GM13977 (cell line): ENCODE measurements around the gene OLA1.

Experiments
- DNase-seq: peaks from one replicate; pipeline ENCODE4 v3.0.0; 2012; ENCODE audit warnings: low spot score
- in situ Hi-C: fragments of 300-500 bp; cut with MboI; formaldehyde crosslinking; loops from one replicate; pipeline ENCODE4 v1.12.0; 2022; ENCODE audit warnings: low sequenced_read_pairs, low pct_unique_long_range_greater_than_20kb, mixed read lengths, inconsistent platforms; ENCODE audit not compliant: unreplicated experiment
- TF ChIP-seq, protein P1 (sequence below): IDR thresholded peaks from 2 replicates; pipeline ENCODE4 v1.5.1; 2012; ENCODE audit warnings: mild to moderate bottlenecking, control low read depth; ENCODE audit not compliant: insufficient read depth; ENCODE audit errors: extremely low read depth, missing control alignments

OLA1 gene

DNA sequence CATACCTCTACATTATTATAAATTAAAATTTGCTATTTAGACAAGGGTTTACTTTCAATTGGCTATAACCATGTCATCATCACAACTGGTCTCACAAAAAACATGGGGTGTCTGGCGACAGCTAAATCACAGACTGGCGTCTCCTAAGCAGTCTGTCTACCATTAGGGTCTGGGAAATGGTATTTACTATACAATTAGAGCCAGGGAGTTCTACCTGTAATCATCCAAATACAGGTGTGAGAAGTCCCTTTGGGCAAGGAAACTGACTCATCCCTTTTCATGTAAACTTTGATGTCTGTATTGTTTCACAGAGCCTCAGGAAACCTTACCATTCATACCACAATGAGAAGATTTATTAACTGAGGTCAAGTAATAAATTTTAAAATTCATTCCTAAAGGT is 126.7 kb downstream of the OLA1 start:
- DNase-seq = no peak
- in situ Hi-C loops = no loop called here

DNA sequence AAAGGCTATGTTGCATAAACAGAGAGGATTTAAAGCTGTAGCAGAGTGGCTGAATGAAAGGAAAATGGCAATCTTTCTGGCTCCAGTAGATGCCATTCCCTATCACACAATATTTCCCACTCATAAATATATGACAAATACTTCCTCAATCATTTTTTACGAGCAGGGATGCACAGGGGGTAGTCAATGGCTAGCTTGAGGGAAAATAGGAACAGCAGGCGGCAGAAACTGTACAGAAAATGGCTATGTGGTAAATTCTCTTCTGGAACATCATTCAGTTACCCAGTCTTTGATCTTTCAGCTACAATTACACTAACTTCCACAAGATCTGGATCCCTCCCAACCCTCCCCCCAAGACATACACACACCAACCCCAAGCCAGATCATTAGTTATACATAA is 127.2 kb downstream of the OLA1 start:
- TF ChIP-seq, protein P1, sequence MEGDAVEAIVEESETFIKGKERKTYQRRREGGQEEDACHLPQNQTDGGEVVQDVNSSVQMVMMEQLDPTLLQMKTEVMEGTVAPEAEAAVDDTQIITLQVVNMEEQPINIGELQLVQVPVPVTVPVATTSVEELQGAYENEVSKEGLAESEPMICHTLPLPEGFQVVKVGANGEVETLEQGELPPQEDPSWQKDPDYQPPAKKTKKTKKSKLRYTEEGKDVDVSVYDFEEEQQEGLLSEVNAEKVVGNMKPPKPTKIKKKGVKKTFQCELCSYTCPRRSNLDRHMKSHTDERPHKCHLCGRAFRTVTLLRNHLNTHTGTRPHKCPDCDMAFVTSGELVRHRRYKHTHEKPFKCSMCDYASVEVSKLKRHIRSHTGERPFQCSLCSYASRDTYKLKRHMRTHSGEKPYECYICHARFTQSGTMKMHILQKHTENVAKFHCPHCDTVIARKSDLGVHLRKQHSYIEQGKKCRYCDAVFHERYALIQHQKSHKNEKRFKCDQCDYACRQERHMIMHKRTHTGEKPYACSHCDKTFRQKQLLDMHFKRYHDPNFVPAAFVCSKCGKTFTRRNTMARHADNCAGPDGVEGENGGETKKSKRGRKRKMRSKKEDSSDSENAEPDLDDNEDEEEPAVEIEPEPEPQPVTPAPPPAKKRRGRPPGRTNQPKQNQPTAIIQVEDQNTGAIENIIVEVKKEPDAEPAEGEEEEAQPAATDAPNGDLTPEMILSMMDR = no peak
- in situ Hi-C loops = no loop called here
- no peak for DNase-seq

More for the DNA sequence above, 126.7 kb downstream of the OLA1 start:
- TF ChIP-seq, protein P1 = no peak

DNA sequence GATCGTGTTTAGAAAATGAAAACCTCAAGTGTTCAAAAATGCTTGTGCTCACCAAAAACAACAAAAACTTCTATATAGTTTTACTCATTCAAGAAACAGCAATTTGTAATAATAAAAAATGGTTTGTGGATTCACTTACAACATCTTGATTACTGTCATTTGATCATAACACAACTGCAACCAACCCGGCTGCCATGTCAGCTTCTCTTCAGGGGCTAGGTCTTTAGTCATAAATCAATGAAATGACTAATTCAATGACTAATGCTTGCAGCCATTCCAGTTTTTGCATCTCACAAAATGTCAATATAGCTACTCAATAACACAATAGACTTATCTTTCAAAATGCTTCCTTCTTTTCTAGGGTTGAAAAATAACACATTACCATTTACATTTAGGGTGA is 128.0 kb downstream of the OLA1 start:
- DNase-seq = peak; percentile 5
- in situ Hi-C loops = no loop called here
- TF ChIP-seq, protein P1 = no peak

- TF ChIP-seq, protein P1 = no peak
- DNase-seq = peak; percentile 3
- in situ Hi-C loops = no loop called here
Observed at GRCh38 chr2:174117951-174118930, 130.1 kb downstream of the OLA1 start.

GRCh38 chr2:174112073-174112472 is 136.3 kb downstream of the OLA1 start:
- no peak for DNase-seq
- in situ Hi-C loops = no loop called here
- TF ChIP-seq, protein P1 = no peak

- TF ChIP-seq, protein P1 = no peak
- in situ Hi-C loops = no loop called here
- DNase-seq = no peak
Observed at GRCh38 chr2:174108579-174108978, 139.8 kb downstream of the OLA1 start.
